ENCODE data around the gene ATF4.

GRCh38 chr22:39537975-39538374, 17.6 kb downstream of the ATF4 start:
- TF ChIP-seq ZNF623 (tag by site-specific recombination; IDR thresholded peaks at IDR 0.05): no peak
- no peak for TF ChIP-seq ZNF544 (tag by site-specific recombination; IDR thresholded peaks at IDR 0.05)
- no peak for TF ChIP-seq ZNF280D (tag by site-specific recombination; IDR thresholded peaks at IDR 0.05)
- no peak for TF ChIP-seq ZNF501 (tag by site-specific recombination; IDR thresholded peaks at IDR 0.05)
- no peak for TF ChIP-seq ZNF561 (tag by site-specific recombination; IDR thresholded peaks at IDR 0.05; ENCODE audit: borderline replicate concordance)
- TF ChIP-seq ZNF354C (tag by site-specific recombination; IDR thresholded peaks at IDR 0.05; ENCODE audit: borderline replicate concordance, low read depth): no peak
- no peak for TF ChIP-seq KLF10 (tag by site-specific recombination; IDR thresholded peaks at IDR 0.05)
- no peak for TF ChIP-seq CTCF (tag by site-specific recombination; IDR thresholded peaks at IDR 0.05)
- no peak for TF ChIP-seq ZNF394 (tag by site-specific recombination; IDR thresholded peaks at IDR 0.05; ENCODE audit: borderline replicate concordance)
- no peak for TF ChIP-seq ZNF341 (tag by site-specific recombination; IDR thresholded peaks at IDR 0.05; ENCODE audit: low read depth)
- no peak for TF ChIP-seq ZBTB8A (tag by site-specific recombination; IDR thresholded peaks at IDR 0.05)
- no peak for TF ChIP-seq ZNF155 (tag by site-specific recombination; IDR thresholded peaks at IDR 0.05)
